Activated CD4-positive, alpha-beta T cell treated with anti-CD3 and anti-CD28 coated beads, Interleukin-2, amount 50 U/mL, for 4 hours (primary cell): ENCODE measurements around the gene KDELR1.

ENCODE experiments used
- DNase-seq, 2 experiments: peaks; one replicate each; pipeline ENCODE4 v3.0.0-alpha.2; 2020

KDELR1 gene

DNA sequence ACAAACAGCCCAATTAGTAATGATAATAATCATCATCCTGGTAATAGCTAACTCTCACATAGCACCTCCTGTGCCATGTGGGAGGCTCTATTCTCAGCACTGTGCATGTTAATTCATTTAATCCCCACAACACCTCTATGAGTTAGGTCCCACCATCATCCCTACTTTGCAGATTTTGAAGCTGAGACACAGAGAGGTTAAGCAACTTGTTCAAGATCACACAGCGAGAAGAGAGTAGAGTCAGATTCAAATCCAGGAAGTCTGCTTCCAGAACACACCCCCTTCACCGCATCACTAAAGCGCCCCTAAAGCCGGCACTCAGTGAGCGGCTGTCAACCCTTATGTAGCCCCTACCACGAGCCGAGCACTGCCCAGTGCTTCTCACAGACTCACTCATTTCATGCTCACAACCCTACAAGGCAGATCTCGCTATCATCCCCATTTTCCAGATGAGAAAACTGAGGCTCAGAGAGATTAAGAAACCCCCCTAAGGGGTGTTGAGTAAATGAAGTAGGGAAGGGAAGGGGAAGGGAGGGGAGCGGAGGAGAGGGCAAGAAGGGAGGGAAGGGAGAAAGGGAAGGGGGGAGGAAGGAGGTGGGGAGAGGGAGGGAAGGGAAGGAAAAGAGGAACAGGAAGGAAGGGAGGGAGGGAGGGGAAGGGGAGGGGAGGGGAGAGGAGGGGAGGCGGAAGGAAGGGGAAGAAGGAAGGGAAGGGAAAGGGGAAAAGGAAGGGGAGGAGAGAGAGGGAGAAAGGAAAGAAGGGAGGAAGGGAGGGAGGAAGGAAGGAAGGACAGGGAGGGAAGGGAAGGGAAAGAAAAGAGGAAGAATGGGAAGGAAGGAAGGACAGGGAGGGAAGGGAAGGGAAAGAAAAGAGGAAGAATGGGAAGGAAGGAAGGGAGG, 49.6 kb downstream of the KDELR1 start:
- DNase-seq: no peak

DNA sequence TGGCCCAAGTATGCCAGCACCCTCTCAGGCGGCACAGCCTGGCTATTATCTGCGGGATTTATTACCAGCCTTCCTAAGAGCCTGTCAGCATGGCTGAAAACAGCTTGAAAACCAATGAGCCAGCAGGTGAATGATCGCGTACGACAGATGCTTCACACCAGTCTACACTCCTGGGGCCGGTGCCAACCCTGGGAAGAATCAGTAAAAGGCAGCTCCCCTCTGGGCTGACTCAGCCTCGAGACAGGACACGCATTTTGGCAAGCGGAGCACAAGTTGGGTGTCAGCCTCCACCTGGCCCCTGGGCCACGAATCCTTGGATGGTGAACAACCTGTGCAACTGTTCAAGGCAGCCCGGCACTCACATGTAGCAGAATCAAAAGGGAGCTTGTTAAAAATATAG, 50.4 kb downstream of the KDELR1 start:
- no peak for DNase-seq

DNA sequence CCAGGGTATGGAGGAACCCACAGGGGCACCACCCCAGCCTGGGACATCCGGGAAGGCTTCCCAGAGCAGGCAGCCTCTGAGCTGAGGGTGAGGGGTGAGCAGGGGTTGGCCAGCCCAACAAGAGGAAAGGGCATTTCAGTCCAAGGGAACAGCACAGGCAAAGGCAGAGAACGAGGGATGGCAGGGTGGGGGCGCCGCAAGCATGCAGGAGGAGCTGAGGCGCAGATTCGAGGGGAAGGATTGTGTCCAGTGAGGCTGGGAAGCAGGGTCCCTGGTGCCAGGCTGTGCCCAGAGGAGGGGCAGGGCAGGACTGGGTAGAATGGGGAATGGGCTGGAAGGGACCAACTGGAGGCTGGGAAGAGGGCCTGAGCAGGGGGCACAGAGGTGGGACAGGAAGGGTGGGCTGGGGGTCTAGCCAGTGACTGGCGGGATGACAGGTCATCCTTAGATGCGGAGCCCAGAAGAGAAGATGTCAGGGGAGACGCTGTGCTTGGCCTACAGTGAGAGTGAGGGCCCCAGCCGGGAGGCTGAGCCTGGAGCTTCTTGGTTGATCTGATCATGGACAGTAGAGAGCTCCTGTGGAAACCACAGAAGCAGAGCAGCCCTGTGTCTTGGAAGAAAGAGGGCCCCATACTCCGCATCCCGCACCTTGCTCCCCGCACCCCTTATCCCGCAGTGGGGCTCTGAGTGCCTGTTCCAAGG, 52.4 kb downstream of the KDELR1 start:
- no peak for DNase-seq

DNA sequence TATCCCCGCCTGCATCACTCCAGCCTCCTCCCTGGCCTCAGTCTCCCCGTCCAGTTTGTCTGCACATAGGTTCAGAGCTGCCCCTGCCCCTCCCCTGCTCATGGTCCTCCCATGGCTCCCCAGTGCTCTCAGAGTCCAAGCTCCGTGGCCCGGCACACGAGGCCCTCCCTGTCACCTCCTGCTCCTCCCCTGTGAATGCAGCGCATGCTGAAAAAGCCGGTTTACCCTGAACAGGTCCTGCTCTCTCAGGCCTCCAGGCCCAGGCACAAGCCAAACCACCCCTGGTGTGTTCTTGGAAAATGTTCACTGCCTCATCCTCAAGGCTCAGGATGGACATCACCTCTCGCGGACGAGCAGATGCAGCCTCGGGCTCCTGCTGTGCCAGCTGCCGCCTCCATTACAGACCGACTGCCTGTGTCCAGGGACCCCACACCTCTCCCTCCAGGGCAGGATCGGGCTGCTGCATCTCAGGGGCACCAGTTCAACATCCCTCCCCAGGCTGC, 53.0 kb downstream of the KDELR1 start:
- DNase-seq: no peak

DNA sequence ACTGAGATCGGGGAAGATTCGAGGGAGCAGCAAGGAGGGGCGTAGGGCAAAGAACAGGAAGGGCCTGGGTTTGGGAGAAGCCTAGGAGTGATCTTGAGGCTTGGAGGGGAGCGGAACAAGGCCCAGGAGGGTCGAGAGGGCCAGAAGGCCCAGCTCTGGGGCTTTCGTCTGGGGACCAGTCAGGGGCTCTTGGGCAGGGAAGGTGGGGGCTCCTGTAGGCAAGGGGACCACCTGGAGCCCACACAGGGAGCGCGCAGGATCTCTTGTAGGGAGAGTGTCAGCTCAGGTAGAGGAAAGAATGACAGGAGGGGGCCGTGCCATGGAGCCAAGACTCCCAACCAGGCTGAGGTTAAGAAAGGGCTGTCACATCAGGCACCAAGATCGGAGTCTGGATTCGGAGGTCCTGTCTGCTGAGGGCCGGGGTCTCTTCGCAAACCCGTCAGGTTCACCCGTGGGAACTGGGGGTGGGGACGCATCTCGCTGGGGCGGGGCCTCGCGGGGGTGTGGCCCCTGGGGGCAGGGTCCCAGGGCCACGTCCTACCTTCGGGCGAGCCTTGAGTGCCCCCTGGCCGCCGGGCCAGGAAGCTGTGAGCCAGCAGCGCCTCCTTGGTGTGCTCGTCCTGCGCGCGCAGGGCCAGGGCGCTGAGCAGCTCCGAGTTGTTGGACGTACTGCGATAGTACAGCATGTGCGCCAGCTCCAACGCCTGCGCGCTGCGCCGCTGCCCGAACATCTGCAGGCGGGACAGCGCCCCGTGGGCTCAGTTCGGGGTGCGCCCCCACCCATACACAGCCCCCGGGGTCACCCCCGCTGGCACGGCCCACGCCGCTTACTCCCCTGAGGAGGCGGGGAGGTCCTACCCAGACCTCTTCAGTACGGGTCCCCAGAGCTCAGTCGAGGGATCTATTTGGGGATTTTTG, 57.6 kb downstream of the KDELR1 start:
- DNase-seq: peak; percentile 92 to 93

DNA sequence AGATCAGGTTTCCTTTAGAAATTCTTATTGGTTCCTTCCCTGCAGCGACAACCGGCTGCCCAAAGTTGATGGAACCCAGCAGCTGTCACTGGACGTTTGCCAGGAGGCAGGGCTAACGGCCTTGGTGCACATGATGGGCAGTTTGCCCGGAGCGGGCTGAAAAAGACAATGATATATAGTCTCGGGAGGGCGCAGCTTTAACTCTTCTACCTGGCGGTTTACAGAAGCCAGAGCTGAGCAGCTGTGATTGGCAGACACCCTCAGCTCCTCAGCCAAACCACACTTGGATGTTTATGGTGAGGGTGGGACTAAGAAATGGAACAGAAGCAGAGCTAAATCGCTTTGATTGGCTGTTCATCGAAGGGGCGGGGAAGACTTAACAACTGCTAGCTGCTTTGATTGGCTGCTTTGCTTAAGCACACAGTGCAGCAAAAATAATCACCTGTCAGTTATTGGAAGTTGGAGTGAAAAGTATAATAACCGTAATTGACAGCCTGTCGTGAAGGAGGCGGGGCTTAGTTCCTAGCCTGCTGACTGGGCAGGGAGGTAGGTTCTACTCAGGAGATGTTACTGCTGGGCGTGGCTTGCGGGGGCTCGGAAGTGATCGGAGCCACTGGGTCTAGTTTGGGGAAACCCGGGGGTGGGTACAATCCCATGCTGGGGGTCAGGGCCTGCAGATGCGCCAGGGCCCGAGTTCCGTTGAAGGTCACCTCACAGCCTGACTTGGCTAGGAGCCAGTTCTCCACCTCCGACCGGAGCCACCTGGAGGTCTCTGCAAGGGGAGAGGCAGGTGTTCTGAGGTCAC, 58.5 kb downstream of the KDELR1 start:
- peak; percentile 94 to 95 for DNase-seq
